HepG2 (cell line): ENCODE measurements around the gene ARHGEF7. TPM values are rescaled to one million over a fixed set of nuclear protein-coding genes. Genes with fewer than 3 reads are reported as not detected.

Experiments
- ATAC-seq: fragments of 200-7000 bp; cut with Tn5 transposase; 3 replicates; pipeline ENCODE4 v1.9.1; 2020; ENCODE audit warnings: mild to moderate bottlenecking, moderate library complexity
- BruUV-seq: library from RNA; stranded (reverse); fragments of 400-500 nt; replicated peaks from 2 replicates; lab custom pipeline; 2021; lab: Mats Ljungman, UMichigan
- CTCF ChIA-PET: fragments of 300-600 bp; formaldehyde crosslinking; extraction: SDS; loops from one replicate; lab custom pipeline; 2021; ENCODE audit warnings: low total read pairs, inconsistent platforms, low intra/inter-chr PET ratio; lab: Yijun Ruan, JAX
- POLR2A ChIA-PET: fragments of 350-600 bp; sonication (Branson Sonifier 250); formaldehyde crosslinking; loops from one replicate; lab custom pipeline; 2020; ENCODE audit warnings: antibody characterized with exemption, inconsistent platforms; lab: Yijun Ruan, JAX
- DNase-seq: peaks from one replicate; pipeline ENCODE4 v3.0.0-alpha.2; 2015; ENCODE audit warnings: low spot score
- FAIRE-seq: peaks from 3 replicates; lab custom pipeline; 2011; peaks lifted over from hg19 to GRCh38; lab: Jason Lieb, UNC
- H2AFZ ChIP-seq: one replicate; pipeline ENCODE4 v1.6.1; 2011; ENCODE audit warnings: low read length, inconsistent platforms
- H3K27ac ChIP-seq: fragments of 300-600 bp; 3 replicates; pipeline ENCODE4 v1.8.0; 2011; ENCODE audit warnings: mixed run types, mild to moderate bottlenecking, mixed read lengths, low read length, inconsistent platforms; ENCODE audit not compliant: insufficient read depth; ENCODE audit errors: extremely low read length
- H3K27me3 ChIP-seq, 2 experiments: fragments of 200-600 bp in 1 of 2; 2 replicates in 1 of 2; 3 replicates in 1 of 2; pipeline versions ENCODE4 v1.6.0 to v1.8.0; 2011; ENCODE audit warnings: low read length in 2 of 2, mild to moderate bottlenecking in 2 of 2, moderate library complexity in 2 of 2, inconsistent platforms in 1 of 2; ENCODE audit not compliant: insufficient read depth in 2 of 2, control insufficient read depth in 1 of 2
- H3K36me3 ChIP-seq, 2 experiments: fragments of 200-600 bp in 1 of 2; replicated peaks in 1 of 2; 2 replicates in 1 of 2; 3 replicates in 1 of 2; pipeline versions ENCODE4 v1.5.1 to v1.8.0; 2011; ENCODE audit warnings: low read length in 2 of 2, inconsistent platforms in 1 of 2; ENCODE audit not compliant: insufficient read depth in 2 of 2, control insufficient read depth in 1 of 2
- H3K4me1 ChIP-seq: 2 replicates; pipeline ENCODE4 v1.5.1; 2012; ENCODE audit warnings: low read length, inconsistent platforms; ENCODE audit not compliant: insufficient read depth
- H3K4me2 ChIP-seq: 2 replicates; pipeline ENCODE4 v1.6.0; 2011; ENCODE audit warnings: low read depth, low read length, inconsistent platforms
- H3K4me3 ChIP-seq, 3 experiments: fragments of 200-600 bp in 1 of 3; sonication (generic), shearing (Covaris generic) in 1 of 3; replicated peaks in 1 of 3; 2 replicates each; pipeline ENCODE4 v1.5.1; 2011 to 2016; ENCODE audit warnings: low read length in 3 of 3, inconsistent platforms in 2 of 3, low read depth in 2 of 3, mild to moderate bottlenecking in 2 of 3, control low read depth in 1 of 3, mixed read lengths in 1 of 3; ENCODE audit not compliant: insufficient read depth in 1 of 3
- H3K79me2 ChIP-seq: one replicate; pipeline ENCODE4 v1.6.1; 2011; ENCODE audit warnings: low read length, inconsistent platforms; ENCODE audit not compliant: insufficient read depth
- H3K9ac ChIP-seq: 2 replicates; pipeline ENCODE4 v1.6.0; 2011; ENCODE audit warnings: mild to moderate bottlenecking, low read depth, low read length, inconsistent platforms; ENCODE audit not compliant: insufficient read depth
- H3K9me3 ChIP-seq: 2 replicates; pipeline ENCODE4 v1.5.1; 2012; ENCODE audit warnings: mild to moderate bottlenecking, low read length
- H4K20me1 ChIP-seq: 2 replicates; pipeline ENCODE4 v1.6.0; 2011; ENCODE audit warnings: inconsistent platforms, mild to moderate bottlenecking, low read length, moderate library complexity; ENCODE audit not compliant: insufficient read depth
- AGO2 ChIP-seq: fragments of 200-400 bp; formaldehyde crosslinking; optimal IDR thresholded peaks from 2 replicates; pipeline ENCODE3; 2017; ENCODE audit warnings: mild to moderate bottlenecking, low read depth, low read length, moderate library complexity
- STAT5B ChIP-seq: sonication (generic); formaldehyde crosslinking; IDR thresholded peaks from 2 replicates; pipeline ENCODE4 v1.4.0; 2020; ENCODE audit warnings: missing genetic modification reagents
- ZC3H4 ChIP-seq: sonication (generic); formaldehyde crosslinking; IDR thresholded peaks from 2 replicates; pipeline ENCODE4 v1.4.0; 2020; ENCODE audit warnings: missing genetic modification reagents, borderline replicate concordance
- ZFP90 ChIP-seq: sonication (generic); formaldehyde crosslinking; IDR thresholded peaks from 2 replicates; pipeline ENCODE4 v1.8.0; 2022; ENCODE audit warnings: missing genetic modification reagents, mild to moderate bottlenecking, inconsistent platforms, borderline replicate concordance
- WGBS: methylation state at CpG from one replicate; pipeline ENCODE4 v1.1.6; 2017; ENCODE audit warnings: low lambda C conversion rate; 5-methylcytosine and 5-hydroxymethylcytosine counted together
- in situ Hi-C: cut with HindIII; loops from 2 replicates; pipeline ENCODE4 v1.10.0; 2017; ENCODE audit warnings: low pct_unique_long_range_greater_than_20kb; ENCODE audit not compliant: extremely low pct_ligation_motif_present
- intact Hi-C: fragments of 100-400 bp; cut with micrococcal nuclease; formaldehyde crosslinking; loops from one replicate; pipeline ENCODE4 v1.10.0; 2022; ENCODE audit not compliant: unreplicated experiment
- polyA plus RNA-seq, 8 experiments: library from polyadenylated mRNA; depleted of rRNA in 3 of 8; stranded (reverse) in 7 of 8; unstranded in 1 of 8; fragments of >200 nt; fragmentation: Illumina TruSeq in 4 of 8; extraction: Trizol in 4 of 8; gene quantifications; 2 replicates each; pipeline versions ENCODE4 v1.2.1 to v1.2.3, GENCODE V29; 2011 to 2016; ENCODE audit warnings: low read depth in 4 of 8, missing spikeins in 1 of 8, mixed read lengths in 1 of 8; ENCODE audit not compliant: insufficient read depth in 1 of 8
- total RNA-seq, 5 experiments: library from RNA; depleted of rRNA; stranded (reverse); fragments of >200 nt; fragmentation: Illumina TruSeq; extraction: Trizol; gene quantifications; 2 replicates each; pipeline ENCODE4 v1.2.3, GENCODE V29; 2016; ENCODE audit warnings: low read depth in 1 of 5
- TF ChIP-seq, protein P1 (sequence below): IDR thresholded peaks from 2 replicates; pipeline ENCODE4 v1.4.0; 2020; ENCODE audit warnings: mild to moderate bottlenecking, missing genetic modification reagents

The ARHGEF7 gene
- total and polyA plus RNA-seq, 2 of the 13 experiments (the other 11 are each of a cell fraction or from before 2014, with no cell fraction given): 15.7 to 22.3 TPM

DNA sequence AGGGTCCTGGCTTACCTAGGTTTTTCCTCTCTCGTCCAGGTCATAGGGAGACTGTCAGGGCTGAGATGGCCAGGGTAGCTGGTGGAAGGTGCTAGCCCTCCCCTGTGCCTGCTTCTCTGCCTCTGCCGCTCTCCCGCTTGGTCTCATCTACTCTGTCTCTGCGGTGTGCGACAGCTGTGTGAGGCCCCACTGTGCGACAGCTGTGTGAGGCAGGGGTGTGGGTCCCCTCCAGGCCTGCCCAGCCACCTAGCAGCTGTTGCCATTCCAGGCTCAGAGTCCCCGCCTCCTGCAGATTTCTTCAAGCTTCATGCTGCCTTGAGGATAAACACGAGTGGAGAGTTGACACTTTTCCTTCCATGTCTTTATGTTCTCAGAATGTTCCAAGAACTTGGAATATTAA, 53.0 kb downstream of the ARHGEF7 start:
- Histone ChIP-seq H4K20me1 (peaks cover 21% of the 10 kb centered on the region), H3K27ac (no peak overlapping the region), H3K9me3 (no peaks in the 10 kb centered on the region), H3K4me3 (no peak overlapping the region), H3K27me3 (no peaks in the 10 kb centered on the region), H3K4me2 (no peak overlapping the region), H2AFZ (no peak overlapping the region), H3K79me2 (peaks cover 91% of the 10 kb centered on the region), H3K9ac (no peak overlapping the region), H3K36me3 (peaks cover 12 to 25% of the 10 kb centered on the region in 2 experiments; a peak in 3 of 5 replicates), H3K4me1 (peaks cover 28% of the 10 kb centered on the region)
- CTCF ChIA-PET: no interaction called here
- POLR2A ChIA-PET: no interaction called here
- FAIRE-seq (no peak), ATAC-seq (no peak), DNase-seq (no peak)
- intact Hi-C loops: loop anchor here (1.0 kb wide), 1 partner anchor 13 kb away; no protein-coding TSS in a partner anchor
- TF ChIP-seq, protein P1, sequence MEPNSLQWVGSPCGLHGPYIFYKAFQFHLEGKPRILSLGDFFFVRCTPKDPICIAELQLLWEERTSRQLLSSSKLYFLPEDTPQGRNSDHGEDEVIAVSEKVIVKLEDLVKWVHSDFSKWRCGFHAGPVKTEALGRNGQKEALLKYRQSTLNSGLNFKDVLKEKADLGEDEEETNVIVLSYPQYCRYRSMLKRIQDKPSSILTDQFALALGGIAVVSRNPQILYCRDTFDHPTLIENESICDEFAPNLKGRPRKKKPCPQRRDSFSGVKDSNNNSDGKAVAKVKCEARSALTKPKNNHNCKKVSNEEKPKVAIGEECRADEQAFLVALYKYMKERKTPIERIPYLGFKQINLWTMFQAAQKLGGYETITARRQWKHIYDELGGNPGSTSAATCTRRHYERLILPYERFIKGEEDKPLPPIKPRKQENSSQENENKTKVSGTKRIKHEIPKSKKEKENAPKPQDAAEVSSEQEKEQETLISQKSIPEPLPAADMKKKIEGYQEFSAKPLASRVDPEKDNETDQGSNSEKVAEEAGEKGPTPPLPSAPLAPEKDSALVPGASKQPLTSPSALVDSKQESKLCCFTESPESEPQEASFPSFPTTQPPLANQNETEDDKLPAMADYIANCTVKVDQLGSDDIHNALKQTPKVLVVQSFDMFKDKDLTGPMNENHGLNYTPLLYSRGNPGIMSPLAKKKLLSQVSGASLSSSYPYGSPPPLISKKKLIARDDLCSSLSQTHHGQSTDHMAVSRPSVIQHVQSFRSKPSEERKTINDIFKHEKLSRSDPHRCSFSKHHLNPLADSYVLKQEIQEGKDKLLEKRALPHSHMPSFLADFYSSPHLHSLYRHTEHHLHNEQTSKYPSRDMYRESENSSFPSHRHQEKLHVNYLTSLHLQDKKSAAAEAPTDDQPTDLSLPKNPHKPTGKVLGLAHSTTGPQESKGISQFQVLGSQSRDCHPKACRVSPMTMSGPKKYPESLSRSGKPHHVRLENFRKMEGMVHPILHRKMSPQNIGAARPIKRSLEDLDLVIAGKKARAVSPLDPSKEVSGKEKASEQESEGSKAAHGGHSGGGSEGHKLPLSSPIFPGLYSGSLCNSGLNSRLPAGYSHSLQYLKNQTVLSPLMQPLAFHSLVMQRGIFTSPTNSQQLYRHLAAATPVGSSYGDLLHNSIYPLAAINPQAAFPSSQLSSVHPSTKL (CRISPR knock-in tag): no peak
- TF ChIP-seq ZC3H4: no peak
- TF ChIP-seq AGO2: no peak
- TF ChIP-seq ZFP90 (CRISPR knock-in tag): no peak
- TF ChIP-seq STAT5B: no peak
- in situ Hi-C loops: no loop called here
- no TSS peak for BruUV-seq
- 100% methylated on average over 6 of the region's 8 CpGs for WGBS
